Mesenteric fat pad (tissue), 1 donor: ENCODE data around the gene NDRG4. TPM values are rescaled to one million over a fixed set of nuclear protein-coding genes. Genes with fewer than 3 reads are reported as not detected.

Experiments
- DNase-seq: peaks from one replicate; pipeline ENCODE4 v3.0.0-alpha.2; 2020; ENCODE audit warnings: low spot score
- total RNA-seq: library from RNA; stranded (reverse); fragmentation: NEBNext Ultra II Directional; extraction: Animal tissue kit (Norgen Biotek cat#: 25700); gene quantifications from one replicate; pipeline ENCODE4 v1.2.1, GENCODE V29; 2021
- donor health status: DM: yes; HTN: yes; CAD: no.

The NDRG4 gene
- total RNA-seq, 1 donor from 2014 or later: 2.8 TPM

DNA sequence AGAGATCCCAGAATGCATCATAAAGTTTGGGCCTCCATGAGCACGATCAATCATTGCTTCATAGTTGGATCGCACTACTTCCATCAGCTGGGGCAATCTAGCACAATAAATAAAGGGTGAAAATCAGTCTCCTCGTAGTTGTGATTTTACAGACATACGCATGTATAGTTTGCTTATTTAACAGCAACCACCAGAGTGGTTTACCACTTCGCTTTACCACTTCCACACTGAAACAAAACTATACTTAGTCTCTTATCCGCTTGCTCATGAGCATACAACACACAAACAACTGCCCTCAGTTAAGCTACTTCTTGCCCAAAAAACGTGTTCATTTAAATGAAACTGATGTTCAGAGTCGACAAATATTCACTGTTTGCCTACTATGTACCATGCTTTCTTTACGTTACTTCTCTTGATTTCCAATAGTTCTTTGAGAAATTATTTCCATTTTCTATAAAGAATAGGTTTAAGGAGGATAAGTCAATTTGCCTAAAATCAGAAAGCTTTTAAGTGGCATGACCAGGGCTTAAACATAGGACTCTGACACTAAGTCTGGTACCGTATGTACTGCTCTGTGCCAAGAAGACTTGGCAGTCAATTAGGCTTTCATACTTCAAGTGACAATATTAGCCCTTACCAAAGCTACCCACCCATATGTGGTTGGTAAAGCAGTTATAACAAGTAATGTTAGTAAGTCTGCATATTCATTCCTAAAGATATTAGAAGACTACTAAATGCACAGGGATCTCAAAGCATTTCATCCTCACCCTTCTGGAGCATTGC, 37.4 kb downstream of the NDRG4 start:
- no peak for DNase-seq

DNA sequence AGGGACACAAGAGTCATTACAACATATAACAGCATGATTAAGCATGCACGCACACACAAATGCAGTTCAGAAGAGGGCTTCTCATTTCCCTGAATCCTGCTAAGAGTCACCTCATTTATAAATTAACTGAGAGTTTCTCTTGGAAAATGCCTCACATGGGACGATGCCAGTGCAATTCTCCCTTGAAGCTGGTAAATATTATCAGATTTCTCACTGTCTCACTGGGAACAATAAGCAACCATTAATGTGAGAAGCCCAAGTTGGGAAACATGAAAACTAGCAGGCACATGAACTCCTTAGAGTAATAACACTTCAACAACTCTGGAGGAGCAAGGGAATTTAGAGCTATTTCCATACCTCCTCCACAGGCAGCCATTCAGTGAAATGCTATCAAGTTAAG, 41.8 kb downstream of the NDRG4 start:
- no peak for DNase-seq

DNA sequence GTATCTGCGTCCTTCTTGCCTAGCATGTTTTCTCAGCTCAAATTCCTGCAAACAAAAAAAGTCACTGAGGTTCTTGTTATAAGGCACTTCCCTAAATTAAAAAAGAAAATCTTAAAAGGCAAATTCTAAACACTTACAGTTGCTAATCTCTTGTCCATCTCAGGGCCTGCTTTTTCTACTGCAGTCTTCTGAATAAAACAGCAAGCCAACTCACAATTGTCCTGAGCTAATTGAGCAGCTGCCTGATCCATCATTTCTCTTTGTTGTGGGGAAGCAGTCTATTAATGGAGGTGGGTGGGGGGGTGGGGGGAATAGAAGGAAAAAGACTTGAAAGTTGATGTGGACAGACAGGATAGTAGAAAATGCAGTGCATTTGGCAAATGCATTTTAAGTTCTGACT, 42.3 kb downstream of the NDRG4 start:
- DNase-seq: no peak

DNA sequence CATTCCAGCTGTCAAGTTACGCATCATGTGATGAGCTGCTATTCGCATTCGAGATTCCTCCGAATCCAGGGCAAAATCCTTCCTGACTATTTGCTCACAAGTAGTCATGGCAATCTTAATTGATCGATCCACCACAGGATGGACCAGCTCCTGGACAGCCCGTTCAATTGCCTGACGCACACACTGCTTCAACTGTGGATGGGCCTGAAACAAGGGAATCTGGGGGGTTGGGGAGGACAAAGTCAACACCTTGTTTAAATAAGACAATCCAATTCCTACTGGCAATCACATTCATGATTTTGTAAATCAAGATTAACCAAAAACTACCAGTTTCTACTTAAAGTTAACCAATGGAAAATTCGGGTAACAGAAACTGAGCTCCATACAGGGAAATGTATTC, 43.7 kb downstream of the NDRG4 start:
- DNase-seq: no peak

DNA sequence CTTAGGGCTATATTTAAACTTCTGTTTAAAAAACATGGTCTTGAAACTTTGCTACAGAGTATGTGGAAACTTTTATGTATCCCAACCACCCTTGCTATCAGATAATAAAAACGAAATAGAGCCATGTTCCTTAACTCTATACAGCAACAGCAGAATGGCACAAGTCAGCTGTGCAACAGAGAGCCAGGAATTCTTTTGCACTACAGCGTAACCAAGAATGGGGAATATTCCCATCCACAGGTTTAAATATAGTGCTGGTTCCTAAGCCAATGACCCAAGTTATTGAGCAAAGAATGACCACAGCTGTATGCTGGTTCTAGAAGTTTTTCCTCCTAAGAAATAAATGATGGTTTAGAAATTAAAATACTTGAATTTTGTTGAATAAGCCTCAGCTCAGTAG, 48.4 kb downstream of the NDRG4 start:
- DNase-seq: no peak

DNA sequence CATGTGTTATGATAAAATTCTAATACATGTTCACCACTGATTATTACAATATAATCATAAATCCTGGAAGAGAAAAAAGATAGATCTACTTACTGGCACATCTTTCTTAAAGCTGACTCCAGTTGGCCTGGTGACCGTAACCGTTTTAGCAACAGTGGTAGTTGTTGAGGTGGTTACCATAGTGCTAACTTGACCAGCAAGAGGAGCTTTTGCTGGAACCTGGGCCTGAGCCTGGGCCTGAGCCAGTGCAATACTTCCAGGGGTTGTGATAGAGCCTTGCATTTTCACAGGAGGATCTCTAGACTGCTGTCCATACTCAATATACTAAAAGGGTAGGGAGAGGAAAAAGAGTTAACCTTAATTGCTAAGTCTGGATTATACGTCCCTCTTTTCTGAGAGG, 51.6 kb downstream of the NDRG4 start:
- DNase-seq: no peak

DNA sequence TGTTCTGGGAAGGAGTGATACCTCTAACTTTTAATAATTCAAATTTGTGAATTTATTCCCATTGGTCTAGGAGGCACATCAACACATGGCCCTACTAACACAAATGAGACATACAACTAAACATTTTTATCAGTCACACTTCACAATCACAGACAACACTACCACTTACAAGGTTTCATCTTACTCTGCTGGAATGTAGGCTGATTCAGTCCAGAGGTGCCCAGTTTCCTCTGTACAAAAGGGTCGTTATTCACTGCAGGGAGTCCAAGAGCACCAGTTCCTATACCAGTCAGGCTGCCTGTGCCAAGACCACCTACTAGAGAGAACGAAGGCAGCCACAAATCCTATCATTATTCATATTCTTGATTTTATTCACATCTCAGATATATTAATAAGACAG, 56.7 kb downstream of the NDRG4 start:
- no peak for DNase-seq

Other genes starting within 250 kb of the NDRG4 start
- not detected for gene PRSS54, start 205.1 kb upstream of the NDRG4 start, total RNA-seq
- 1.8 TPM for gene GINS3, start 107.7 kb upstream of the NDRG4 start, total RNA-seq
- 12.3 TPM for gene SETD6, start 15.4 kb downstream of the NDRG4 start, total RNA-seq
- gene CNOT1, start 129.7 kb downstream of the NDRG4 start, total RNA-seq: 129 TPM
- gene SLC38A7, start 184.6 kb downstream of the NDRG4 start, total RNA-seq: 21.6 TPM
- 22.9 TPM for gene GOT2, start 234.2 kb downstream of the NDRG4 start, total RNA-seq